Measurements from ENCODE around the gene ANKRD28.
A peak's percentile ranks its signal among the peaks of the same experiment; 100 is the strongest.
"Not testable (repeated sequence)": the region's sequence is repeated elsewhere in the genome, so short reads cannot be mapped to it uniquely, and the experiment has no call there.

Gene ANKRD28

GRCh38 chr3:15633159-15633558 is 164.6 kb downstream of the ANKRD28 start:
- DNase-seq, result no peak

DNA sequence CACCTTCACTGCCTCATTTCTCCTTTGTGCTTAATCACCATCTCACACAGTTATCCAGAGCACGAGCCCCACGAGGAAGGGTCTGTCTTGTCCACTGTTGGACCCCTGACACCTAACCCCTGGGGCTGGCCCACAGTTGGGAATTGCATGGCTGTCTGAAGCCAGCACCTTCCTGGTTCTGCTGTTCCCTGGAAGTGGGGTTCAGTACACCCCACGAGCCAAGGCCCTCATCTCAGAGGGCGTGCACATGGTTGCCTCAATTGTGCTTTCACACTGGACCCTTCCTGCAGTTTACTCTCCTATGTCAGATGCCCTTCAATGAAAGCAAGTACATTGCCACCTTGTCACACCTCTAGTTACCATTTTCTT is 165.6 kb downstream of the ANKRD28 start:
- DNase-seq, result no peak

- no peak for DNase-seq
Observed at GRCh38 chr3:15631426-15632211, 166.2 kb downstream of the ANKRD28 start.

DNA sequence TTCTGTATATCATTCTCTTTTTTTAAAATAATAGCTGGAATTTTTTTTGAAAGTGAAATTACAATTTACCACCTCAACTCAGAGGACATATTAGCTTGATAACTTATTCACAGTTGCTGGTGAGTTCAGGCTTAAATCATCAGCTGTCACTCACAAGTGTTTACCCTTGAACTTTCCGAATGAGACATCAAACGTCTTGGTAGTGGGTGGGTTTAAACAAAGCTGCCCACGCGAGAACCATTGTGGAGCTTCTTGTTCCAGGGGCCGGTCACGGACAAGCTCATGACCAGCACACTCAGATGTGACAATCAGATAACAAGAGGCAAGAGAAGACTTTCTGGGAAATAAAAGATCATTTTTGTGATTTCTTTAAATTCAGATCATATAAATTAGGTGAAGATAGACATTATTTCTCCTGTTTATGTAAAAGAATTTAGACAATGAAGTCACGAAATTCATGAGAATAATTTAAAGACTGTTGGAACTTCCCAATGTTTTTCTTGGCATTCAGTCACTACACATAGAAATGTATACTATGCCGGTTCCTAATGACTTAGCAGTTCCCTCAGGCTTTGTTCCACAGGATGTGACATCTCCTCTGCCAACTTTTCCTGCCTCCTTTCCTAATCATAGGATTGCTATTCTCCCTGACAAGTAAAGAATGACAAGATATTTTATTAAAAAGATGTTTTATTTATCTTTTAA is 167.0 kb downstream of the ANKRD28 start:
- DNase-seq, result no peak

DNA sequence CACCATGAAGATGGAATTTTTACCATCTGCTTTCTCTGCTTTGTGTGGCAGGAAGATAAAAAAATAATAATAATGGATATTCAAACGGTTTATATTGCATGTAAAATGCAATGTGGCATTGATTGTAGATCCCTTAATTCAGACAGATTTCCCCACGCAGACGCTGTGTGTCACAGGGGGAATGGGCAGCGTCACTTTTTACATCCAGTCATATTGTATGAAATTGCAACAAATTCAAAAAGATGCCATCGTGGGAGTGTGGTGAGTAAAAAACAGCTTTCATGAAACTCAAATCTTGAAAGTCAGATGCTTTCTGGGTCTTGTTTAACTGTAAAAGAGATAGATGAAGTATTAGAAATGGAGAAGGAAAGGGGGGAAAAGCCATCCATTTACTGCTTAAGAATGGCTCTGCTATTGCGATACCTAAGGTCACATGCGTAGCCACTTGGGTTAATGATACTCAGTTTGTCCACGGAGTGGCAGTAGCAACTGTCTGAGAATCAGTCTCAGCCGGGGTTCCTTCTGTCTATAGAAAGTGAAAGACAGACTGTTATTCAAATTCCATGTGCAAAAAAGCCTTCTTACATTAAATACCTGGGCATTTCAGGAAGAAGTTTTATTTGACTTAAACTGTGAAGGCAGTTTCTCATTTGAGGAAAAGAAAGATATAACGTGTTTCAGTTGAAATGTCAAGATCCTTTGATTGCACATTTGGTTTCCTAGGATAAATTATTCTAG is 167.8 kb downstream of the ANKRD28 start:
- peak; percentile 44 for DNase-seq

DNA sequence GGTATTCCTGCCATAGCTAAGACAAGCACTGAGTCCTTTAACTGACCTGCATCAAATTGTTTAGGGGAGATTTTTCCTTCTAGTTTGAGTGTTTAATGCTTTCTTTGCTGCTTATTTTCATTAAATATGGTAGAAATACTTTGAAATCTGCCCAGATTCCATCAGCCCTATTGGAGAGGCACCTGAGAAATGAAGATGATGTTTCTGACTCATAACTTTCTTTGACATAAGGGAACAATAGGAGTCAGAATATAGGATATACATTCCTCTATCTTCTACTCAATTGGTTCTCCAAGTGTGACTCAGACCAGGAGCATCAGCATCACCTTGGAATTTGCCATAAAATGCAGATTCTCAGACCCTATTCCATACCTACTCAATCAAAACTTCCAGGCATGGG is 168.8 kb downstream of the ANKRD28 start:
- DNase-seq, result no peak

DNA sequence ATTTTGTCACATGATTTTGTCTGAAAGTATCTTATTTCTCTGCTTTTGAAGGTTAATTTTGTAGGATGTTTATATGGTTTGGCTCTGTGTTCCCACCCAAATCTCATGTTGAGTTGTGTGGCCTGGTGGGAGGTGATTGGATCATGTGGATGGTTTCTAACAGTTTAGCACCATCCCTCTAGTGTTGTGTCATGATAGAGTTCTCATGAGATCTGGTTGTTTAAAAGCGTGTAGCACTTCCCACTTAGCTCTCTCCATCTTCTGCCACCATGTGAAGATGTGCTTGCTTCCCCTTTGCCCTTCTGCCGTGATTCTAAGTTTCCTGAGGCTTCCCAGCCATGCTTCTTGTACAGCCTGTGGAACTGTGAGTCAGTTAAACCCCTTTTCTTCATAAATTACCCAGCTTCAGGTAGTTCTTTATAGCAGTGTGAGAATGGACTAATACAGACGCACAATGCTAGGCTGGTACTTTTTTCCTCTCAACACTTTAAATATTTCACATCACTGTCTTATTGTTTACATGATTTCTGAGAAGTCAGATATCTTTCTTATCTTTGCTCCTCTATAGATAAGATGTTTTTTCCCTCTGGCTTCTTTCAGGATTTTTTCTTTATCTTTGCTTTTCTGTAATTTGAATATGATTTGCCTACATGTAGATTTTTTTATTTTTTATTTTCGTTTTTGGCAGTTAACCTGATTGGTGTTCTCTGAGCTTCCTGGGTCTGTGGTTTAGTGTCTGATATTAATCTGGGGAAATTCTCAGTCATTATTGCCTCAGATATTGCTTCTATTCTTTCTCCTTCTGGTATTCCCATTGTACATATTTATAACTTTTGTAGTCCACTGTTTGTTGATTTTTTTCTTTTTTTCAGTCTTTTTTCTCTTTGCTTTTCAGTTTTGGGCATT is 174.0 kb downstream of the ANKRD28 start:
- DNase-seq, result no peak

GRCh38 chr3:15619659-15620464 is 177.9 kb downstream of the ANKRD28 start:
- DNase-seq, result not testable (repeated sequence)

All from retina (tissue), 1 donor.